KMS-11 (cell line): ENCODE data around the gene AKAP13.

ENCODE experiments used
- H2AFZ ChIP-seq: fragments of 200-600 bp; sonication (generic); 2 replicates; pipeline ENCODE4 v1.6.1; 2016; ENCODE audit warnings: antibody characterized with exemption, mixed run types, low read depth
- H3K27ac ChIP-seq: fragments of 200-600 bp; sonication (generic); 2 replicates; pipeline ENCODE4 v1.6.1; 2016; ENCODE audit warnings: mild to moderate bottlenecking, mixed run types
- H3K27me3 ChIP-seq: fragments of 200-600 bp; sonication (generic); 2 replicates; pipeline ENCODE4 v1.6.1; 2017; ENCODE audit warnings: mild to moderate bottlenecking, low read depth, mixed run types, moderate library complexity; ENCODE audit not compliant: insufficient read depth
- H3K36me3 ChIP-seq: fragments of 200-600 bp; sonication (generic); 2 replicates; pipeline ENCODE4 v1.6.1; 2017; ENCODE audit warnings: mild to moderate bottlenecking, mixed run types; ENCODE audit not compliant: insufficient read depth
- H3K4me1 ChIP-seq: fragments of 200-600 bp; sonication (generic); 2 replicates; pipeline ENCODE4 v1.6.1; 2016; ENCODE audit warnings: mild to moderate bottlenecking, low read depth, mixed run types; ENCODE audit not compliant: poor library complexity, severe bottlenecking
- H3K4me2 ChIP-seq: fragments of 200-600 bp; sonication (generic); 2 replicates; pipeline ENCODE4 v1.7.0; 2016; ENCODE audit warnings: mild to moderate bottlenecking, mixed run types
- H3K4me3 ChIP-seq: fragments of 200-600 bp; sonication (generic); IDR thresholded peaks from 2 replicates; pipeline ENCODE4 v1.6.1; 2017; ENCODE audit warnings: low read depth, low read length, mixed read lengths; ENCODE audit not compliant: insufficient read depth
- H3K79me2 ChIP-seq: fragments of 200-600 bp; sonication (generic); 2 replicates; pipeline ENCODE4 v1.6.1; 2016; ENCODE audit warnings: low read depth, mixed run types; ENCODE audit not compliant: insufficient read depth
- H3K9ac ChIP-seq: fragments of 200-600 bp; sonication (generic); 2 replicates; pipeline ENCODE4 v1.6.1; 2016; ENCODE audit warnings: mild to moderate bottlenecking, mixed run types
- H4K20me1 ChIP-seq: fragments of 200-600 bp; sonication (generic); 2 replicates; pipeline ENCODE4 v1.6.1; 2016; ENCODE audit warnings: mild to moderate bottlenecking, mixed run types; ENCODE audit not compliant: insufficient read depth
- CTCF ChIP-seq: fragments of 200-600 bp; sonication (generic); conservative IDR thresholded peaks from 2 replicates; pipeline ENCODE4 v1.6.1; 2017; ENCODE audit warnings: low read depth, mild to moderate bottlenecking, antibody characterized with exemption, low read length, moderate library complexity, mixed read lengths

The AKAP13 gene

GRCh38 chr15:85412066-85412465 lies 31.7 kb downstream of the AKAP13 start:
- no peak for TF ChIP-seq CTCF
- Histone ChIP-seq H3K27ac (no peak overlapping the region), H3K4me1 (peaks cover 49% of the 10 kb centered on the region), H3K4me2 (no peak overlapping the region), H3K27me3 (no peaks in the 10 kb centered on the region), H3K9ac (no peak overlapping the region), H2AFZ (no peak overlapping the region), H3K4me3 (no peak overlapping the region), H3K36me3 (no peaks in the 10 kb centered on the region), H4K20me1 (no peaks in the 10 kb centered on the region), H3K79me2 (peaks cover 17% of the 10 kb centered on the region; the same call in 1 of the 2 replicates)

- H3K9ac ChIP-seq: no peak overlapping the region; the same call in 1 of the 2 replicates
Observed at GRCh38 chr15:85412956-85413854, 32.8 kb downstream of the AKAP13 start.

GRCh38 chr15:85414037-85414436 lies 33.6 kb downstream of the AKAP13 start:
- H3K27ac ChIP-seq: no peak overlapping the region

More at GRCh38 chr15:85412956-85413854, 32.8 kb downstream of the AKAP13 start:
- no peak overlapping the region; the same call in 1 of the 2 replicates for H3K27ac ChIP-seq
- peaks cover 23% of the 10 kb centered on the region; the same call in 1 of the 2 replicates for H3K79me2 ChIP-seq
- H3K4me3 ChIP-seq: no peak overlapping the region
- peak overlapping the region; percentile 23 for H3K4me2 ChIP-seq
- no peaks in the 10 kb centered on the region for H3K27me3 ChIP-seq
- H4K20me1 ChIP-seq: no peaks in the 10 kb centered on the region
- no peak for TF ChIP-seq CTCF
- H3K36me3 ChIP-seq: no peaks in the 10 kb centered on the region
- H2AFZ ChIP-seq: no peak overlapping the region
- peaks cover 40% of the 10 kb centered on the region for H3K4me1 ChIP-seq

GRCh38 chr15:85414495-85414894 lies 34.1 kb downstream of the AKAP13 start:
- Histone ChIP-seq H3K4me2 (peak overlapping the region; percentile 23; the same call in 1 of the 2 replicates), H3K27ac (no peak overlapping the region), H3K36me3 (no peaks in the 10 kb centered on the region), H3K79me2 (peaks cover 23% of the 10 kb centered on the region; the same call in 1 of the 2 replicates), H4K20me1 (no peaks in the 10 kb centered on the region), H2AFZ (no peak overlapping the region), H3K9ac (no peak overlapping the region), H3K4me3 (no peak overlapping the region), H3K27me3 (no peaks in the 10 kb centered on the region), H3K4me1 (peaks cover 33% of the 10 kb centered on the region)
- TF ChIP-seq CTCF: no peak

More at GRCh38 chr15:85414037-85414436, 33.6 kb downstream of the AKAP13 start:
- Histone ChIP-seq H3K4me2 (peak overlapping the region; percentile 23), H3K79me2 (peaks cover 23% of the 10 kb centered on the region; the same call in 1 of the 2 replicates), H4K20me1 (no peaks in the 10 kb centered on the region), H3K4me3 (no peak overlapping the region), H2AFZ (no peak overlapping the region), H3K4me1 (peaks cover 33% of the 10 kb centered on the region), H3K27me3 (no peaks in the 10 kb centered on the region), H3K36me3 (no peaks in the 10 kb centered on the region), H3K9ac (no peak overlapping the region)
- TF ChIP-seq CTCF: no peak
